HepG2 (cell line): Measurements from ENCODE around the gene EIF4A3. TPM values are rescaled to one million over a fixed set of nuclear protein-coding genes. Genes with fewer than 3 reads are reported as not detected.

Source experiments
- ARNT ChIP-seq: fragments of 450-650 bp; IDR thresholded peaks from 2 replicates; pipeline ENCODE4 v1.6.1; 2017
- HNF4A ChIP-seq: sonication (generic); formaldehyde crosslinking; IDR thresholded peaks from 2 replicates; pipeline ENCODE4 v1.4.0; 2020; ENCODE audit warnings: missing genetic modification reagents
- NR2F1 ChIP-seq, 2 experiments: fragments of 450-650 bp in 1 of 2; formaldehyde crosslinking in 1 of 2; IDR thresholded peaks; 2 replicates each; pipeline versions ENCODE4 v1.5.0 to v1.6.1; 2016 to 2020; ENCODE audit warnings: mild to moderate bottlenecking in 1 of 2, missing compliant biosample characterization in 1 of 2, missing genetic modification reagents in 1 of 2, moderate library complexity in 1 of 2
- PCBP1 ChIP-seq: fragments of 200-400 bp; formaldehyde crosslinking; IDR thresholded peaks from 2 replicates; pipeline ENCODE4 v1.6.1; 2017; ENCODE audit warnings: mild to moderate bottlenecking, low read depth, low read length, borderline replicate concordance
- SETDB1 ChIP-seq: sonication (generic); formaldehyde crosslinking; IDR thresholded peaks from 2 replicates; pipeline ENCODE4 v1.5.1; 2020; ENCODE audit warnings: missing genetic modification reagents, mild to moderate bottlenecking, borderline replicate concordance
- SOX13 ChIP-seq, 3 experiments: fragments of 450-650 bp in 1 of 3; sonication (generic) in 1 of 3; formaldehyde crosslinking in 1 of 3; IDR thresholded peaks in 2 of 3; conservative IDR thresholded peaks in 1 of 3; 2 replicates each; pipeline versions ENCODE4 v1.5.0 to v1.6.1; 2016 to 2020; ENCODE audit warnings: antibody characterized with exemption in 1 of 3, mild to moderate bottlenecking in 1 of 3, missing compliant biosample characterization in 1 of 3, missing genetic modification reagents in 1 of 3, moderate library complexity in 1 of 3
- SOX5 ChIP-seq: IDR thresholded peaks from 2 replicates; pipeline ENCODE4 v1.6.1; 2016; ENCODE audit warnings: borderline replicate concordance
- SOX6 ChIP-seq, 2 experiments: fragments of 450-650 bp in 1 of 2; sonication (generic) in 1 of 2; formaldehyde crosslinking in 1 of 2; IDR thresholded peaks; 2 replicates each; pipeline versions ENCODE4 v1.4.0 to v1.6.1; 2017 to 2020; ENCODE audit warnings: antibody characterized with exemption in 1 of 2, mild to moderate bottlenecking in 1 of 2, missing genetic modification reagents in 1 of 2
- polyA plus RNA-seq, 8 experiments: library from polyadenylated mRNA; depleted of rRNA in 3 of 8; stranded (reverse) in 7 of 8; unstranded in 1 of 8; fragments of >200 nt; fragmentation: Illumina TruSeq in 4 of 8; extraction: Trizol in 4 of 8; gene quantifications; 2 replicates each; pipeline versions ENCODE4 v1.2.1 to v1.2.3, GENCODE V29; 2011 to 2016; ENCODE audit warnings: low read depth in 4 of 8, missing spikeins in 1 of 8, mixed read lengths in 1 of 8; ENCODE audit not compliant: insufficient read depth in 1 of 8
- total RNA-seq, 5 experiments: library from RNA; depleted of rRNA; stranded (reverse); fragments of >200 nt; fragmentation: Illumina TruSeq; extraction: Trizol; gene quantifications; 2 replicates each; pipeline ENCODE4 v1.2.3, GENCODE V29; 2016; ENCODE audit warnings: low read depth in 1 of 5
- TF ChIP-seq, protein P1 (sequence below): sonication (generic); formaldehyde crosslinking; IDR thresholded peaks from 2 replicates; pipeline ENCODE4 v1.4.0; 2020; ENCODE audit warnings: missing genetic modification reagents, mild to moderate bottlenecking, borderline replicate concordance
- TF ChIP-seq, protein P2 (sequence below): sonication (generic); formaldehyde crosslinking; IDR thresholded peaks from 2 replicates; pipeline ENCODE4 v1.5.1; 2020; ENCODE audit warnings: missing genetic modification reagents, mild to moderate bottlenecking, borderline replicate concordance
- TF ChIP-seq, protein P3 (sequence below): sonication (generic); formaldehyde crosslinking; IDR thresholded peaks from 2 replicates; pipeline ENCODE4 v1.8.0; 2022; ENCODE audit warnings: mild to moderate bottlenecking, missing genetic modification reagents

Gene EIF4A3
- total and polyA plus RNA-seq, 2 of the 13 experiments (the other 11 are each of a cell fraction or from before 2014, with no cell fraction given): 145 to 187 TPM

DNA sequence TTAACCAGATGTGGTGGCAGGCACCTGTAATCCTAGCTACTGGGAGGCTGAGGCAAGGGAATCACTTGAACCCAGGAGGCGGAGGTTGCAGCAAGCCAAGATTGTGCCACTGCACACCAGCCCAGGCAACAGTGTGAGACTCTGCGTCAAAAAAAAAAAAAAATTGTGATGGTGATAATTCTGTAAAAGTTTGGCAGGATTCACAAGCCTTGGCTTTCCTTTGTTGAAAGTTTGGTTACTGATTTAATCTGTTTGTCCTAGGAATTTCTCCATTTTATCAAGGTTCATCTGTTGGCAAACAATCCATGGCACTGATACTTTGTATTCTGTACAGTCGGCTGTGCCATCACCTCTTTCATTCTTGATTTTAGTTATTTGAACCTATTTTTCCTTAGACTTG is 15.9 kb downstream of the EIF4A3 start (continued):
- TF ChIP-seq HNF4A (CRISPR knock-in tag) (peak; percentile 28; the same call in 1 of the 2 replicates), SOX6 (IDR thresholded peaks at IDR 0.05) (no peak), SOX6 (CRISPR knock-in tag; IDR thresholded peaks at IDR 0.05) (peak; percentile 46; the same call in 1 of the 2 replicates), SETDB1 (CRISPR knock-in tag) (no peak), PCBP1 (no peak), ARNT (no peak), NR2F1 (CRISPR knock-in tag; IDR thresholded peaks at IDR 0.05) (0 out of 4 replicates have a peak, but pooled peaks of 1 of the 2 experiments have one; percentile 22), SOX13 (IDR thresholded peaks at IDR 0.05) (no peak), SOX13 (CRISPR knock-in tag; conservative IDR thresholded peaks at IDR 0.05 in 1 of 2, IDR thresholded peaks at IDR 0.05 in 1 of 2) (peak in 1 of 2 experiments; percentile 55; a peak in 1 of 4 replicates), SOX5 (0 out of 2 replicates have a peak, but pooled peaks have one; percentile 22)
- TF ChIP-seq, protein P1, sequence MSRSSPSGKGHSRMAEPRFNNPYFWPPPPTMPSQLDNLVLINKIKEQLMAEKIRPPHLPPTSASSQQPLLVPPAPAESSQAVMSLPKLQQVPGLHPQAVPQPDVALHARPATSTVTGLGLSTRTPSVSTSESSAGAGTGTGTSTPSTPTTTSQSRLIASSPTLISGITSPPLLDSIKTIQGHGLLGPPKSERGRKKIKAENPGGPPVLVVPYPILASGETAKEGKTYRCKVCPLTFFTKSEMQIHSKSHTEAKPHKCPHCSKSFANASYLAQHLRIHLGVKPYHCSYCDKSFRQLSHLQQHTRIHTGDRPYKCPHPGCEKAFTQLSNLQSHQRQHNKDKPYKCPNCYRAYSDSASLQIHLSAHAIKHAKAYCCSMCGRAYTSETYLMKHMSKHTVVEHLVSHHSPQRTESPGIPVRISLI (CRISPR knock-in tag): peak; percentile 69; the same call in 1 of the 2 replicates
- TF ChIP-seq, protein P2, sequence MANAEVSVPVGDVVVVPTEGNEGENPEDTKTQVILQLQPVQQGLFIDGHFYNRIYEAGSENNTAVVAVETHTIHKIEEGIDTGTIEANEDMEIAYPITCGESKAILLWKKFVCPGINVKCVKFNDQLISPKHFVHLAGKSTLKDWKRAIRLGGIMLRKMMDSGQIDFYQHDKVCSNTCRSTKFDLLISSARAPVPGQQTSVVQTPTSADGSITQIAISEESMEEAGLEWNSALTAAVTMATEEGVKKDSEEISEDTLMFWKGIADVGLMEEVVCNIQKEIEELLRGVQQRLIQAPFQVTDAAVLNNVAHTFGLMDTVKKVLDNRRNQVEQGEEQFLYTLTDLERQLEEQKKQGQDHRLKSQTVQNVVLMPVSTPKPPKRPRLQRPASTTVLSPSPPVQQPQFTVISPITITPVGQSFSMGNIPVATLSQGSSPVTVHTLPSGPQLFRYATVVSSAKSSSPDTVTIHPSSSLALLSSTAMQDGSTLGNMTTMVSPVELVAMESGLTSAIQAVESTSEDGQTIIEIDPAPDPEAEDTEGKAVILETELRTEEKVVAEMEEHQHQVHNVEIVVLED (CRISPR knock-in tag): no peak
- TF ChIP-seq, protein P3, sequence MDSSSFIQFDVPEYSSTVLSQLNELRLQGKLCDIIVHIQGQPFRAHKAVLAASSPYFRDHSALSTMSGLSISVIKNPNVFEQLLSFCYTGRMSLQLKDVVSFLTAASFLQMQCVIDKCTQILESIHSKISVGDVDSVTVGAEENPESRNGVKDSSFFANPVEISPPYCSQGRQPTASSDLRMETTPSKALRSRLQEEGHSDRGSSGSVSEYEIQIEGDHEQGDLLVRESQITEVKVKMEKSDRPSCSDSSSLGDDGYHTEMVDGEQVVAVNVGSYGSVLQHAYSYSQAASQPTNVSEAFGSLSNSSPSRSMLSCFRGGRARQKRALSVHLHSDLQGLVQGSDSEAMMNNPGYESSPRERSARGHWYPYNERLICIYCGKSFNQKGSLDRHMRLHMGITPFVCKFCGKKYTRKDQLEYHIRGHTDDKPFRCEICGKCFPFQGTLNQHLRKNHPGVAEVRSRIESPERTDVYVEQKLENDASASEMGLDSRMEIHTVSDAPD (CRISPR knock-in tag): peak; percentile 96
